ENCODE measurements around the gene CMTR2.

The CMTR2 gene

GRCh38 chr16:71276589-71277334 lies 12.4 kb downstream of the CMTR2 start:
- FAIRE-seq: no peak

- FAIRE-seq: no peak
Observed at GRCh38 chr16:71273384-71273783, 15.8 kb downstream of the CMTR2 start.

- FAIRE-seq: no peak
Observed at GRCh38 chr16:71264299-71264698, 24.9 kb downstream of the CMTR2 start.

- FAIRE-seq: no peak
Observed at GRCh38 chr16:71263582-71263981, 25.6 kb downstream of the CMTR2 start.

GRCh38 chr16:71262391-71262790 lies 26.8 kb downstream of the CMTR2 start:
- FAIRE-seq: no peak

GRCh38 chr16:71260995-71261394 lies 28.2 kb downstream of the CMTR2 start:
- FAIRE-seq: no peak

GRCh38 chr16:71259086-71259485 lies 30.1 kb downstream of the CMTR2 start:
- FAIRE-seq: no peak

GRCh38 chr16:71258372-71258771 lies 30.8 kb downstream of the CMTR2 start:
- FAIRE-seq: no peak

- no peak for FAIRE-seq
Observed at GRCh38 chr16:71257768-71258167, 31.4 kb downstream of the CMTR2 start.

- FAIRE-seq: no peak
Observed at GRCh38 chr16:71255721-71256120, 33.5 kb downstream of the CMTR2 start.

GRCh38 chr16:71254832-71255525 lies 34.2 kb downstream of the CMTR2 start:
- FAIRE-seq: no peak

- FAIRE-seq: no peak
Observed at GRCh38 chr16:71250461-71251235, 38.6 kb downstream of the CMTR2 start.

GRCh38 chr16:71249399-71249798 lies 39.8 kb downstream of the CMTR2 start:
- FAIRE-seq: no peak

- FAIRE-seq: no peak
Observed at GRCh38 chr16:71247478-71247877, 41.7 kb downstream of the CMTR2 start.

GRCh38 chr16:71246309-71246708 lies 42.9 kb downstream of the CMTR2 start:
- FAIRE-seq: no peak

GRCh38 chr16:71244521-71244920 lies 44.7 kb downstream of the CMTR2 start:
- no peak for FAIRE-seq

- FAIRE-seq: no peak
Observed at GRCh38 chr16:71242601-71243000, 46.6 kb downstream of the CMTR2 start.

GRCh38 chr16:71242036-71242435 lies 47.2 kb downstream of the CMTR2 start:
- FAIRE-seq: no peak
